Activated gamma-delta T cell (primary cell): ENCODE data around the gene CLDN11.

Source experiments
- DNase-seq: peaks from one replicate; lab custom pipeline; 2025; lab: John Stamatoyannopoulos, UW

CLDN11 gene

DNA sequence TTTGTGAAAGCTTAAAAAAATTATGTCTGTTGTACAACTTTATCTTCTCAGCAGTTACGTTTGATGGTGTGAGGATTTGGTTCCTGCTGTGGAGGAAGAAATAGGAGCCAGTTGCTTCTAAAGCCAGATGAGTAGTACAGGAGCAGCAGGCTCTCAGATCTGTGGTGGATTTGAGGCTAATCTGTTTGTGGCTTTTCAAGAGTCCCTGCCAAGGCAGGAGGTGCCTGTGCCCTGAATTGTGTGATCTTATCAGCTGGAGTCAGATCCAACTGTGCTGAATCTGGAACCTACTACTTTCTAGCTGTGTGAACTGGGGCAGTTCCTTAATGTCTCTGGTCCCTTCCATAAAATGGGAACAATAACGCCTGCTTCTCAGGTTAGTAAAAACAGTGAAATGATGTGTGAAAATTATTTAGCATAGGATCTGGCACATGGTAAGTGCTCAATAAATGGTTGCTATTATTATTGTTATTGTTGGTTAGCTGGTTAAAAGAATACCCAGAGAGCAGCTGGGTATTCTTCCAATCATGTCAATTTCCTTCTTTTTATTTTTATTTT is 7.7 kb downstream of the CLDN11 start:
- no peak for DNase-seq

DNA sequence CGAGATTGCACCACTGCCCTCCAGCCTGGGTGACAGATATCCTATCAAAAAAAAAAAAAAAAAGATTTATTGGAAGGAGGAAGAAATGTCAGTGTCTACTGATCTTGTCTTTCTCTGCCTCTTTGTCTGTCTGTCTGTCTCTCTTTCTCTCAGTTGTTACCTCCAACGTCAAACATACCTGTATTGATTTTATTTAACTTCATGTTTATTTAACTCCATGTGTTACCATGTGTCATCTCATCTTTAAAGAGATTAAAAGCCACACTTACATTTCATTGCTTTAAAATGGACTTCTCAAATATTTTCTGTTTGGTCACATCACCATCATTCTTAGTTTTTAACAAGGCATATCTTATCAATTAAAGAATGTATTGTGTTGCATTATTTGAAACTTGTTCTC is 9.4 kb downstream of the CLDN11 start:
- no peak for DNase-seq

DNA sequence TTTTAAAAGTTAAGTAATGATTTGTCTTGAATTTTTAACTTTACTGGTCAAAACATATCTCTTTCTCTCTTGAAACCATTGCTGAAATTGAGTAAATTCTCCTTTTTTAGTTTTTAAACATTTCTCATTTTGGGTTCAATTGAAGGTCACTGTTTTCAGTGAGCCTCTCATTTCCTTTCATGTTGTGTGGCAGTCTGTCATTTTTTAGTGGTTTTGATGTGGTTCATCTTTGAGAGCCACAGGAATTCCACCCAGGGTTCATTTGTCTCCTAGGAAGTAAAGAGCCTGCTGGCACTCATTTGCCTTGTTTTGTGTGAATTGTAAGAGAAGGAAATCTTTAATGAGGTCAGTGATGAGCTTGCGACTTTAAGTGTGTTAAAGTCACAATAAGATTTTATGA is 10.4 kb downstream of the CLDN11 start:
- no peak for DNase-seq

DNA sequence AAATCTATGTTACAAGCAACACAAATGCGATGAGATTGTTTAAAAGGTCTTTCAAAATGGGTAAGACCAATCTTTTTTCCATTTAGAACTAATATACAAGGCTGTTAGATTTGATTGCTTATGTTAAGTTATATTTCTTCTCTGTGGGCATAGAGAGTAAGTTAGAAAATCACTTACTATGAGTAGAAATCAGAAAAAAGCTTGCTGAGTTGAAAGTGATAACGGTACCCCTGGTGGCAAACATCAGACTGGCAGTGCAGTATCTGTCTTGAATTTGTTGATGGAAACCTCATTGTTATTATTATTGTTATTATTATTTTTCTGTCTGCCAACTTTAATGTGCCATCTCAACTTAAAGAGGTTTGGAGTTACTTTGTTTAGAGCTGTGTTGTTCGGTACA is 12.4 kb downstream of the CLDN11 start:
- no peak for DNase-seq

DNA sequence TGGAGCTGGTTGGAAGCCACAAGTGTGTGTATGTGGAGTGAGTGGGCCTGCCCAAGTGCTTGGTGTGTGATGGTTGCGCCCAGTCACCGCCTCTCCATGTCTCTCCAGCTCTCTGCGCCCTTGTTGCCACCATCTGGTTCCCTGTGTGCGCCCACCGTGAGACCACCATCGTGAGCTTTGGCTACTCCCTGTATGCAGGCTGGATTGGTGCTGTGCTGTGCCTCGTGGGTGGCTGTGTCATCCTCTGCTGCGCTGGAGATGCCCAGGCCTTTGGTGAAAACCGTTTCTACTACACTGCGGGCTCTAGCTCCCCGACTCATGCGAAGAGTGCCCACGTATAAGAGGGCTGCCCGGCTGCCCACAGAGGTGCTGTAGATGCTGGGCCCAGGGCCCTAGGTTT is 13.7 kb downstream of the CLDN11 start:
- DNase-seq: no peak

DNA sequence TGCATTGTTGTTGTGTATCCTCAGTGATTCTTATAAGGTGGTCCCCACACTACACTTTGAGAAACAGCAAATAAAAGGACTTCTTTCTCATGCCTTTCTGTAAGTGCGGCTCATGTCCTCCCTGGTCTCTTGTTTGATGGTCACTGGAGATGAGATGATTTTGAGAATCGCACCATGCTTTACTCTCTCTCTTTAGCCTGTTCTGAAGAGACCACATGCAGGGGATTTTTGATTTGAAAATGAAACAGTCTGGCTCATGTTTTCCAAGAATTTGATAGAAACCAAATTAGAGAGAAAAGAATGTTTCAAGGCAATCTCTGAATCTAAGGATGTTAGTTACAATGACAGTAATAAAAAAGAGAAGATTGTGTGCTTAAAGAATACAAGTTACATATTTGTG is 18.0 kb downstream of the CLDN11 start:
- no peak for DNase-seq

DNA sequence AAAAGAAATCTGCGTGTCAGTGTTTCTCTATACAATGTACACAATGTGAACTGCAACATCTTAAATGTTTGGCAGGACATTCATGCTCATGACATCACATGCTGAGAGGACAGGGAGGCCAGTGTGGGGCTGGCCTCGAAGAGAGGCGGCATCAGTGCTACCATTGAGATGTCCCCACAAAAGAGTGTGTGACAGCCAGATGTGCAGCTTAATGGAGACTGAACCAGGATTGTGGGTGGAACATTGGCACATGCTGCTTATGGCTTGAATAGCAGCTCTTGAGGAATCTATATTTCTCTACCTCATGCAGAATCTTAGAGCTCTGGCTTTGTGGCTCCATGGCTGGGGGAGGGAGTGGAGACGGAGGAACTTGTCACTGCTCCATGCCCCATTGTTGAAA is 18.5 kb downstream of the CLDN11 start:
- DNase-seq: no peak

DNA sequence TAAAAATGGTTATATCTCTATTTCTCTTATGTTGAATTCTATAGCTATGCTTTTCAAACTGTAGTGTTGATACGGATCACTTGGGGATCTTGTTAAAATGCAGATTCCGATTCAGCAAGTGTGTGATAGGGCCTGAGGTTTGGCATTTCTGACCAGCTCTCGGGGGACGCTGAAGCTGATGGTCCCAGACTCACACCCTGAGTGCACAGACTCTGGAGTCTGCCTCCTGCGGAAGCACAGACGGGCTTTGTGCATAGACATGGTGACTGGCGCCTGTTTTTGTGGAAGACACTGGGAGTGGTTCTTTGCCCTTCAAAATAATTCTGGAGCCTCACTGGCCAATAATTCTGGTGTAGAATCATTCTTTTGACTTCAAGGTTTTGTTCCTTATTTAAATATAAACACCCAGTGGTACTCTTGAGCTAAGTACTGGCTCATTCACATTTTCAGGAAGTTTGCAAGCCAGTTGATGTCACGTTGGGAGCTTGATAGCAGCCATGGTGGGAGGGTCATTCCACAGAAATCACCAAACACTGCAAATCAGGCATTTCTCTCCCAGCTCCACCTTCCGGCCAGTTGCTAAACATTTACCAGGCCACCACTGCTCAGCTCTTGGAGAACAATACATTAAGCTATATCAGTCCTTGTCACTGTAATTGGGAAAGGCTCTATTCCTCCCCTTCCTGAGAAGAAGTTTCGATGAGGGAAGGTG is 19.2 kb downstream of the CLDN11 start:
- no peak for DNase-seq

DNA sequence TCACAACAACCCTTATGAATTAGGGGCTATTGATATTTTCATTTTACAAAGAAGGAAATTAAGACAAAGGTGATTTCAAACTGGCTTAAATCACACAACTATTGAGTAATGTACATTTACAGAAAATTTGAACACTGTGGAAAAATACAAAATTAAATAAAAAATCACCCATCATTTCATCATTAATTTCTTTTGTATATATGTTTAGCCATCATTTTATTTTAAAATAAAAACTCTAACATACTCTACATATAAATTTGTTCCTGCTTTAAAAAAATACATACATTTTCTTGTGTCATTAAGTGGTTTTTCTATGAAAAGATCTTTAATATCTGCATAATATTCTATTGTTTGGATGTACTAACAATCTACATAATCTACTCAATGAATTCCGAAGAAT is 20.2 kb downstream of the CLDN11 start:
- DNase-seq: no peak

DNA sequence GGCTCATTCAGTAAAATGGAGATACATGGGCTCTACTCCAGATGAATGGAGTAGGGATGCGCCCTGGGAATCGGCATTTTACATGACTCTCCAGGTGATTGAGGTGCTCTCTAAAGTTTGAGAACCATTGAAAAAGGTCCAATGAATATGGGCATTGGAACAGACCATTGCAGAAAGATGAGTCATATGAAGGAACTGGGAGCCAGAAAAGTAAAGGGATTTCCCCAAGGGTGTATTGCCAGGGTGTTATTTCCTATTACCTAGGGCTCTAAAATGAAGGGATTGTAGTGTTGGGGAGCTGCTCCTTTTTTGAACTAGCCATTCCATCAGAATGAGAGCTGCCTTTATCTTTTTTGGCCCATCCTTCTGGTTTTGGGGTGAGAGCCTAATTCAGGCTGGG is 21.7 kb downstream of the CLDN11 start:
- no peak for DNase-seq

DNA sequence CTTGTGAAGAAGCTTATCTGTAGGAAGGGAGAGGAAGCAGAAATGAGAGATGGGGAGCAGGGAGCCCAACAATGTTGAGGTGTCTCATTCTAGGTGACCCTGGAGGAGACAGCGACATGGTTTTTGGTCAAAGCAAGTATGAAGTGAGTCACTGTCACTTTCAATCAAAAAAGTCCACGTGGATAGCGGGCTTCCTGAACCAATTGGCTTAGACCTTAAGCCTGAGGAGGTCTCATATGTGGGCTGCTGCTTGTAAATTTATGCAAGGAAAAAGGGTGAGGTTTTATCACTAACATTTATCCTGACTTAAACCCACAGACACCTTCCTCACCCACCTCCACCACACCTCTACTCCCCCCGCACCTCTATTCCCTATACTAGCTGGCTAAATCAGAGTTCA is 22.7 kb downstream of the CLDN11 start:
- no peak for DNase-seq

DNA sequence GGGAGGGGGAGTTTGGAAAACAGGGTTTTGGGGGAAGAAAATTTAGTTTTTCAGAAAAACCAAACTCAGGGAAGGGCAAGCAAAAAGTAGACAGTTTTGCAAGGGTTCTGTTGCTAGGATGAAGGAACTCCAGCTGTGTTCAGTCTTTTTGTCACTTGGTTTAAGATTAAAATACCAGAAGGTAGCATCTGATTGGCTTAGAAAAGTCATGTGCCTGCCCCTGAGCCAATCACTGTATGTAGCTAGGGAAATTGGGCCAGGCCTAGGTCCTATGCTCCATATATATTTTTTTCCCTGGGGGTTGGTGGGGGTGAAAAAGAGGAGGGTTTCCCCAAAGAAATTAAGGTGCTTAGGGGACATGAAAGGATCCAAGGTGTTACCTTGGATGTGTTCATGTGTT is 24.3 kb downstream of the CLDN11 start:
- DNase-seq: no peak

DNA sequence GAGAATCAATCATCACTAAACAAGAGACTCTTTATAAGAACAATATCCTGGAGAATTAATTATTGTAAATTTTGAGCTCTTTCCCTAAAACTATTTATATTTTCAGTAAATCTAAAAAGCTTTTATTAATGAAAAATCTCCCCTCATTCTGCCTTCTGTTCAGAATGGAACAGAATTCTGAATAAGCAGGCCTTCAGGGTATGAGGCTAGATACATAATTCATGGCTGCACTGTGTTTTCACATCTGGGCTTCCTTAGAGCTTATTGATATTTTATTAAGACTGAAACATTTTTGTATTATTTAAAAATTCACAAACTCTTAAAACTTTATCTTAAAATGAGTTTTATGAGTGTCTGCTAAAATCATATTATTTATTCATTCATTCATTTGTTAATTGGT is 24.8 kb downstream of the CLDN11 start:
- DNase-seq: no peak

DNA sequence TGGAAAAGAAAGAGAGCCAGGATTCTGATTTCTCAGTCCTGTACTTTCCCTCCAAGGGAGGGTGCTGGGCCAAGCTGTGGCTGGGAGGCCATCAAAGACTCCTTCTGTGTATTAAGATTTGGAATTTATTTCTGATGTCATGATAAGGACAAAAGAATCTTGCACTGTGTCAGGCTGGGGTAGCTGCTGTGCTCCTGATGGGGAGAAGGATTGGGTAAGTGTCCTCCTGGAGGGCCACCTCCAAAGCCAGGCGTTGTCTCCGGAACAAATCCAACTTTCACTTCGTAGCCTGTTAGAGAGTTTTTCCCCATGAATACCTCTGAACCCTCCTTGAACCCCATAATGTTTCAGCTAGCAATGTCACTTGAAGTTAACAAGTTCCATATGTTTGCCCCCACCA is 29.9 kb downstream of the CLDN11 start:
- no peak for DNase-seq

DNA sequence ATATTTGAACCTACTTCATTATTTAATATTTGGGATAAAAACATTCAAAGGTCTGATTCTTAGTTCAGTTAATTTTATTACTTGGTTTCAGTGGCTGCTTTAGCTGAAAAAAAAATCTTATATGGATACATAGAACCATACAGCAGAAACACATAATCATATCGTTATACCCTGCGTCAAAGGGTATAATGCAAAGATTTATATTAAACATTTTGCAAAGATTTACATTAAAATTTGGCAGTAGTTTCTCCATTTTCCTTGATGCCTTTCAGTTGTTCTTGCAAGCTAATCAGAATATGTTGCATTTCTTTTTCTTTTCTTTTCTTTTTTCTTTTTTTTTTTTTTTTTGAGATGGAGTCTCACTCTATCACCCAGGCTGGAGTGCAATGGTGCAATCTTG is 31.4 kb downstream of the CLDN11 start:
- no peak for DNase-seq

DNA sequence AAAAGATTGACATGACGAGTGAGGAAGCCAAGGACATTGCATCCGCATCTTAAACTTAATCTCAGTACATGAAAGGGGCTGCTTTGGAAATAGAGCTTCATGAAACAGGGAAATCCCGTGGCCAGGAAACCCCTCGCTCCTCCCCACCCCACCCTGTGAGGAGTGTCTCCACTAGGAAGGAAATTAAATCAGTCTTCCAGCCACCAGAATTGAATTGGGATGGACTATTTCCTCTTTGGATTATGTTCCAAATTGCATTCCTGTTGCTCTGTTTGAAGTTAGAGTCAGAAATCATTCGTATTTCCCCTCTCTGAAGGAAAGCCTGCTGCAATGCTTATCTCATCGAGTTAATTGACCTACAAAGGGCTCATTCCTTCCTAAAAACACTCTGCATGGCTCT is 35.8 kb downstream of the CLDN11 start:
- no peak for DNase-seq

DNA sequence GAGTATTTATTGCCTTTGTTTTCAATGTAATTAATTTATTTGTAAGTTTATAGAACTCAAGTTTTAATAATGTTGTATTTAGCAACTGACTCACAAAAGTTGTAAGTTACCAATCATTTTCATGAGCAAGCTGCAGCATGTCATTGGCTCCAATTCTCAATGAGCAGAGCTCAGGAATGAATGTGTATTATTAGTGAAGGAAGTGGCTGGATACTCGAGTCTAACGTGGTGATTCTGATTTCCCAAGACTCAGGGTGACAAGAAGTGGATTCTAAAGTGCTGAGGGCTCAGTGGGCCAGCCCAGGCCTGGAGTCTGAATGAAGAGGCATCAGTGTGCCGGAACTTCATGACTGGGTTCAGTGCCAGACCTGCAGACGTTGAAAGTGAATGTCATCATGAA is 39.6 kb downstream of the CLDN11 start:
- DNase-seq: no peak

DNA sequence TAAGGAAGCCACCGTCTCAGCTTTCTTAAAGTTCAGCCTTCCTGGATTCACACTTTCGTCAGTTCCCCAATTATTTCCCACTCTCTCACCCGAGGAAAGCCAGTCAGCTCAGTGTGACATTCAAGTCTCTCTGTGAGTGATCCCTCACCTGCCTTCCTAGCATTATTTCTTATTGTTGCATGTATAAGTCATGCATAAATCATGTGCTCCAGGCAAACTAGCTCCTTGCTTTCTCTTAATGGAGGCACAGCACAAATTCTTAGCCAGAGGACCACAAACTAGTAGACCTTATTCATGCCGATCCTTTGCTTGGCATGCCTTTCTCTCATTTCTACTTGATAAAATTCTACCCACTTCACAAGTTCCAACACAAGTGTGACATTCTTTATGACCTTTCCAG is 44.3 kb downstream of the CLDN11 start:
- no peak for DNase-seq

DNA sequence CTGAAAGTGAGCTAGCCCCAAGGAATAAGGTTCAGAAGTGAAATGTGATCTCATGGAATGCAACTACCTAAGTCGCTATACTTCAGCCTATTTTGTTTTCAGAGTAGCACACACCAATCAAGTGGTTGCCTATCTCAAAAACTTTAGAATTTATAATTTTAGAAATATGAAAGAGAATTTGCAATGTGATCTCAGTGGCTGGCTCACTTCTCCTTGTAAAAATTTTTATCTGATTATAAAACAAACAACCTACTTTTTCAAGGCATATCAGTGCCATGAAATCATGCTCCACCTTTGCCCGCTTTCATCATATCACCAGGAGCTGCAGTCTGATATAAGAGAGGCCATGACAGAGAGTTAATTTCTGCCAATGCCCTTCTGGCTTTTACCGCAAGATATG is 47.3 kb downstream of the CLDN11 start:
- no peak for DNase-seq

DNA sequence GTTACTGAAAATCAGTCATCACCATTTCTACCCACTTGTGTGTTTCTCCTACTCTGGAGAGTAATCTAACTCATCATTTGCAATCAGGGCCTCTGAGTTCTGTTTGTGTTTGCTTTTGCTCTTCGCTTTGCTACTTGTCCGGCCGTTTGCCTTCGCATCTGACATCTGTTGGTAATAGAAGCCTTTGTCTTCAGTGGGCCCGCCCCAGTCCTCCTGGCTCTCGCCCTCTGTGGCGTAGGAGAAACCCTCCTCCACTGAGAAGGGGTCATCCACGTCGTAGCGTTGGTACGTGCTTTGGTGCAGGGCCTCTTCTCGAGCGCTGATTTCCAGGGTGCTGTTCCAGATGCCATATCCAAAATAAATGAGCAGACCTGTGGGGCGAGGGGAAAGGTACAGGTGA is 48.3 kb downstream of the CLDN11 start:
- no peak for DNase-seq

DNA sequence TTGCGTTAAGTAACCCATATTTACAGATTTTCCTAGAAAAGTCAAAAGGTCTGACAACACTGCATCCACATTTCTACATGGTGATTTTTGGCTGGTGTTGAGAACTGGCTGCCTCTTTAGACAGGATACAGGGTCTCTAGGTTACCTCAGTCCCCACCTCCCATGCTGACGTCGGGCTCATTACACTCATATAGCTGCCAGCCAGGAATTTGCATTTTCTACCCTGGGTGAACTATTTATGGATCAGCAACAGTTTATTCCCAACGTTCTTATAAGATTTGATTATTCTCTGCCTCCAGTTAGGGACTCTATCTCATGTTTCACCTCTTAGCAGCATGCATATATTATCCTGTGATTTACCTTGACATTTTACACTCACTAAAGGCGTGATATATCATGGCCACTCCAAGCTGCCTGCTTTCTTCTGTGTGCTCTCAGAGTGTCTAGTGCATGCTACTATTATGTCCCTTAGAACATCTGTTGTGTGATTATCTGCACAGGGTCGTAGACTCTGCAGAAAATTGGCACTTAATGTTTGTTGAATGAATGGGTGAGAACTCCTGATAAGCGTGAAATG is 49.0 kb downstream of the CLDN11 start:
- DNase-seq: no peak

DNA sequence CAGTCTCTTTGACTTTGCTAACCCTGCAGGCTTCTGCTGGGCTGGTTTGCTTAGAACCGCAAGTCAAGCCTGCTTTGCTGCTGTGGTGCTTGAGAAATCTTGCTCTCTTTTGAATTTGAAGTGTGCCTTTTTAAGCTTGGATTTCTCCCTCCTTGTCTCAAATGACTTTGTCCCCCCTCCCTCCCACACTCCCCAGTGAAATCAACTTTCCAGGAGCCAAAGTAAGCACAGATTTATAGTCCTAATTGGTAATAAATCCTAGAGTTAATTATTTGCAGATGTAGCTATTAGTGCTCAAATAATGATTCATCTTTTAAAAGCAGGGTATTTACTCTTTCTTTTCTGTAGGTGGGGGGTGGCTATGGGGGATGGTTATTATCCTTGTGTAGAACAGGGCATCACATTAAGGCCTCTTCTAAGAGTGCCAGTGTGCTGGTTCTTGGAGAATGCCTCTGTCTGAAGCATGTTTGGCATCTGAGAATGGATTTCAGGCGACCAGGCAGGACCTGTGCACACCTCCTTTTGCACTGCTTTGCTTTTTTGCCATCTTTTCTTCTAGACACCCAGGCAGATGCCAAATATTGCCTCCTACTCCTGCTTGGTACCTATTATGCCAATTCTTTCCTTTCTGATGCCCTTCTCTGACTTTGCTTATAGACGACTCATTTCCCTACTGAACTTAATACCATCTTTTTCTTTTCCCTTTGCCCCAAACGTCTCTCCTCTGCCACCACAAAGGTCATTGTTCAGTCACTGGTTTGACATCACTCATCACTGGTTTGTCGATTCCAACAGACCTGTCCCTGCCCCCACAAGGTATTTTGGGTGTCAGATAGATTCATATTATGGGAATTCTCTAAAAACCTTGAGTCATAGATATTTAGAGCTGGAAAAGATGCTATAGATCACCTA is 50.7 kb downstream of the CLDN11 start:
- no peak for DNase-seq
